GM12891 (cell line): ENCODE results near the gene BACH2.

Experiments
- POLR2A ChIP-seq: IDR thresholded peaks from 2 replicates; pipeline ENCODE4 v1.6.1; 2011; ENCODE audit warnings: low read depth, low read length, control low read depth
- POLR2AphosphoS5 ChIP-seq: IDR thresholded peaks from 2 replicates; pipeline ENCODE4 v1.6.1; 2011; ENCODE audit warnings: low read depth, low read length, control low read depth
- POU2F2 ChIP-seq: IDR thresholded peaks from 2 replicates; pipeline ENCODE4 v1.6.1; 2011; ENCODE audit warnings: low read depth, mild to moderate bottlenecking, control low read depth, low read length, moderate library complexity
- TAF1 ChIP-seq: IDR thresholded peaks from 2 replicates; pipeline ENCODE4 v1.6.1; 2011; ENCODE audit warnings: low read depth, low read length, control low read depth

DNA sequence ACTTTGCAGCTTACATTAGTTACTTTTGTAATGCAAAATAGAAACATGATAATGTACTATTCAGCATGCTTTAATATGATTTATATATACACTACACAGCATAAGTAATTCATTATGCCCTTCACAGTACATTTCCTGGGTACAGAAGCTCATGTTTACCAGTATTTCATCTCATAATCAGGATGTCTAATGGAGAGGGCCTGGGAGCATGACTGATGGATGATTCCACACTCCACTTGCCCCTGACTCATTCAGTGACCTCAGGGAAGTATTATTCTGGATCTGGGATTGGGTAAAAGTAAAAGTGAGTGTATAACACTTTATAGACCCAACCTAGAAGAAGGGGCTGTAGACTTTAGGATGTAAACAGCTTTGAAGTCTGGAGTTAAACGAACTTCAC lies 31.4 kb upstream of the BACH2 start:
- no peak for TF ChIP-seq POLR2A
- TF ChIP-seq POLR2AphosphoS5: no peak
- TF ChIP-seq TAF1: no peak
- TF ChIP-seq POU2F2: no peak
